ENCODE data around the gene FMN1. TPM values are rescaled to one million over a fixed set of nuclear protein-coding genes. Genes with fewer than 3 reads are reported as not detected.

Gene FMN1
- total RNA-seq, 1 experiment from 2014 or later: 4.5 TPM

DNA sequence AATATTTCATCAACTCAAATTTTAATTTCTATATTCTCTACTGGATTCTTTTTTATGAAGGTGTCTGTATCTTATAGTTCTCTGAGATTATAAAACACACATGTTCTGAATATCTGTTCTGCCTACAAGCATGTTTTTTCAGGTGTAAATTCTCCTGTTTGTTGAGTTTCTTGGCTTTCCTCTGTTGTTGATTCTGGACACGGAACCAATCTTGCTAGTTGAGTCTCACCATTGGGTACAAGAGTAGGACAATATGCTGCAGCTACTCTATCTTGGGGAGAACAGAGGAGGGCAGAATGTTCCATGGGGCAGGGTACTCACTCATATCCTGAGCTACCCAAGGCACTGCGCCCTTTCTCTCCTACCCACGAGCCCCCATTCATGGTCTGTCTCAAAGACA is 371.8 kb downstream of the FMN1 start (continued):
- TF ChIP-seq SMAD4 (CRISPR knock-in tag; IDR thresholded peaks at IDR 0.05) (no peak), ZNF121 (CRISPR knock-in tag; IDR thresholded peaks at IDR 0.05) (no peak), FOXP1 (CRISPR knock-in tag; IDR thresholded peaks at IDR 0.05; ENCODE audit: borderline replicate concordance) (no peak), RELA (CRISPR knock-in tag; IDR thresholded peaks at IDR 0.05; ENCODE audit: borderline replicate concordance) (no peak)

DNA sequence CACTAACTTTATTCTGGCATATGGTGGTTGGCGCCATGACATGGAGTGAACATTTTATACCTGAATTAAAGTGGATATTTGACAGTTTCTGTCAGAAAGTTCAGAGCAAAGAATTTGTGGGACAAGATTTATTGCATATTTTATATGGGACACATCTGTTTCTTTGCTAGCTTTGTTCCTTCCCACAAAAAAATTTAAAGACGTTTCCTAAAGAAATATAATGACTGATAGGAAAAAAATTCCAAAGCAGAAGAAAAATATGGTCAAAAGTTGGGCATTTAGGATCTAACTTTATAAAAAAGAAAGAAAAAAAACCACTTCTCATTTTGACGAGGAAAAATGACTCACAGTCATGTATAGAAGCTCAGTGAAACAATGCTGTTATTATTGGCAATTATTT is 375.1 kb downstream of the FMN1 start:
- POLR2A ChIA-PET: no interaction called here
- H3K27me3 Mint-ChIP-seq (ENCODE audit: low read depth): no peaks in the 10 kb centered on the region
- DNase-seq (ENCODE audit: low spot score): no peak
- CTCF ChIA-PET: interaction anchor here (0.7 to 1.2 kb wide), 4 partner anchors 10 to 174 kb away, joined by 3 to 5 read pairs (median 4); no protein-coding TSS in a partner anchor
- ATAC-seq: no peak
- no peaks in the 10 kb centered on the region for H3K36me3 Mint-ChIP-seq
- no peak overlapping the region for H3K4me3 Mint-ChIP-seq
- TF ChIP-seq, protein P1, sequence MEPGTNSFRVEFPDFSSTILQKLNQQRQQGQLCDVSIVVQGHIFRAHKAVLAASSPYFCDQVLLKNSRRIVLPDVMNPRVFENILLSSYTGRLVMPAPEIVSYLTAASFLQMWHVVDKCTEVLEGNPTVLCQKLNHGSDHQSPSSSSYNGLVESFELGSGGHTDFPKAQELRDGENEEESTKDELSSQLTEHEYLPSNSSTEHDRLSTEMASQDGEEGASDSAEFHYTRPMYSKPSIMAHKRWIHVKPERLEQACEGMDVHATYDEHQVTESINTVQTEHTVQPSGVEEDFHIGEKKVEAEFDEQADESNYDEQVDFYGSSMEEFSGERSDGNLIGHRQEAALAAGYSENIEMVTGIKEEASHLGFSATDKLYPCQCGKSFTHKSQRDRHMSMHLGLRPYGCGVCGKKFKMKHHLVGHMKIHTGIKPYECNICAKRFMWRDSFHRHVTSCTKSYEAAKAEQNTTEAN (CRISPR knock-in tag; IDR thresholded peaks at IDR 0.05): no peak
- no peak for TF ChIP-seq PRRX2 (CRISPR knock-in tag; IDR thresholded peaks at IDR 0.05)
- TF ChIP-seq ELF4 (CRISPR knock-in tag; IDR thresholded peaks at IDR 0.05; ENCODE audit: low read depth): no peak
- TF ChIP-seq JUN (CRISPR knock-in tag; IDR thresholded peaks at IDR 0.05): no peak
- no peak for TF ChIP-seq TP53 (CRISPR knock-in tag; IDR thresholded peaks at IDR 0.05)
- TF ChIP-seq, protein P2, sequence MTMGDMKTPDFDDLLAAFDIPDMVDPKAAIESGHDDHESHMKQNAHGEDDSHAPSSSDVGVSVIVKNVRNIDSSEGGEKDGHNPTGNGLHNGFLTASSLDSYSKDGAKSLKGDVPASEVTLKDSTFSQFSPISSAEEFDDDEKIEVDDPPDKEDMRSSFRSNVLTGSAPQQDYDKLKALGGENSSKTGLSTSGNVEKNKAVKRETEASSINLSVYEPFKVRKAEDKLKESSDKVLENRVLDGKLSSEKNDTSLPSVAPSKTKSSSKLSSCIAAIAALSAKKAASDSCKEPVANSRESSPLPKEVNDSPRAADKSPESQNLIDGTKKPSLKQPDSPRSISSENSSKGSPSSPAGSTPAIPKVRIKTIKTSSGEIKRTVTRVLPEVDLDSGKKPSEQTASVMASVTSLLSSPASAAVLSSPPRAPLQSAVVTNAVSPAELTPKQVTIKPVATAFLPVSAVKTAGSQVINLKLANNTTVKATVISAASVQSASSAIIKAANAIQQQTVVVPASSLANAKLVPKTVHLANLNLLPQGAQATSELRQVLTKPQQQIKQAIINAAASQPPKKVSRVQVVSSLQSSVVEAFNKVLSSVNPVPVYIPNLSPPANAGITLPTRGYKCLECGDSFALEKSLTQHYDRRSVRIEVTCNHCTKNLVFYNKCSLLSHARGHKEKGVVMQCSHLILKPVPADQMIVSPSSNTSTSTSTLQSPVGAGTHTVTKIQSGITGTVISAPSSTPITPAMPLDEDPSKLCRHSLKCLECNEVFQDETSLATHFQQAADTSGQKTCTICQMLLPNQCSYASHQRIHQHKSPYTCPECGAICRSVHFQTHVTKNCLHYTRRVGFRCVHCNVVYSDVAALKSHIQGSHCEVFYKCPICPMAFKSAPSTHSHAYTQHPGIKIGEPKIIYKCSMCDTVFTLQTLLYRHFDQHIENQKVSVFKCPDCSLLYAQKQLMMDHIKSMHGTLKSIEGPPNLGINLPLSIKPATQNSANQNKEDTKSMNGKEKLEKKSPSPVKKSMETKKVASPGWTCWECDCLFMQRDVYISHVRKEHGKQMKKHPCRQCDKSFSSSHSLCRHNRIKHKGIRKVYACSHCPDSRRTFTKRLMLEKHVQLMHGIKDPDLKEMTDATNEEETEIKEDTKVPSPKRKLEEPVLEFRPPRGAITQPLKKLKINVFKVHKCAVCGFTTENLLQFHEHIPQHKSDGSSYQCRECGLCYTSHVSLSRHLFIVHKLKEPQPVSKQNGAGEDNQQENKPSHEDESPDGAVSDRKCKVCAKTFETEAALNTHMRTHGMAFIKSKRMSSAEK (CRISPR knock-in tag; IDR thresholded peaks at IDR 0.05; ENCODE audit: borderline replicate concordance): no peak
- TF ChIP-seq ZNF232 (CRISPR knock-in tag; IDR thresholded peaks at IDR 0.05): no peak
- TF ChIP-seq CREB1 (CRISPR knock-in tag; IDR thresholded peaks at IDR 0.05): no peak
- TF ChIP-seq, protein P3, sequence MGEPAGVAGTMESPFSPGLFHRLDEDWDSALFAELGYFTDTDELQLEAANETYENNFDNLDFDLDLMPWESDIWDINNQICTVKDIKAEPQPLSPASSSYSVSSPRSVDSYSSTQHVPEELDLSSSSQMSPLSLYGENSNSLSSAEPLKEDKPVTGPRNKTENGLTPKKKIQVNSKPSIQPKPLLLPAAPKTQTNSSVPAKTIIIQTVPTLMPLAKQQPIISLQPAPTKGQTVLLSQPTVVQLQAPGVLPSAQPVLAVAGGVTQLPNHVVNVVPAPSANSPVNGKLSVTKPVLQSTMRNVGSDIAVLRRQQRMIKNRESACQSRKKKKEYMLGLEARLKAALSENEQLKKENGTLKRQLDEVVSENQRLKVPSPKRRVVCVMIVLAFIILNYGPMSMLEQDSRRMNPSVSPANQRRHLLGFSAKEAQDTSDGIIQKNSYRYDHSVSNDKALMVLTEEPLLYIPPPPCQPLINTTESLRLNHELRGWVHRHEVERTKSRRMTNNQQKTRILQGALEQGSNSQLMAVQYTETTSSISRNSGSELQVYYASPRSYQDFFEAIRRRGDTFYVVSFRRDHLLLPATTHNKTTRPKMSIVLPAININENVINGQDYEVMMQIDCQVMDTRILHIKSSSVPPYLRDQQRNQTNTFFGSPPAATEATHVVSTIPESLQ (CRISPR knock-in tag; IDR thresholded peaks at IDR 0.05): no peak
- TF ChIP-seq, protein P4, sequence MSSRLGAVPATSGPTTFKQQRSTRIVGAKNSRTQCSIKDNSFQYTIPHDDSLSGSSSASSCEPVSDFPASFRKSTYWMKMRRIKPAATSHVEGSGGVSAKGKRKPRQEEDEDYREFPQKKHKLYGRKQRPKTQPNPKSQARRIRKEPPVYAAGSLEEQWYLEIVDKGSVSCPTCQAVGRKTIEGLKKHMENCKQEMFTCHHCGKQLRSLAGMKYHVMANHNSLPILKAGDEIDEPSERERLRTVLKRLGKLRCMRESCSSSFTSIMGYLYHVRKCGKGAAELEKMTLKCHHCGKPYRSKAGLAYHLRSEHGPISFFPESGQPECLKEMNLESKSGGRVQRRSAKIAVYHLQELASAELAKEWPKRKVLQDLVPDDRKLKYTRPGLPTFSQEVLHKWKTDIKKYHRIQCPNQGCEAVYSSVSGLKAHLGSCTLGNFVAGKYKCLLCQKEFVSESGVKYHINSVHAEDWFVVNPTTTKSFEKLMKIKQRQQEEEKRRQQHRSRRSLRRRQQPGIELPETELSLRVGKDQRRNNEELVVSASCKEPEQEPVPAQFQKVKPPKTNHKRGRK (CRISPR knock-in tag; IDR thresholded peaks at IDR 0.05; ENCODE audit: borderline replicate concordance): no peak
- TF ChIP-seq ZNF416 (CRISPR knock-in tag; IDR thresholded peaks at IDR 0.05): no peak
- TF ChIP-seq, protein P5, sequence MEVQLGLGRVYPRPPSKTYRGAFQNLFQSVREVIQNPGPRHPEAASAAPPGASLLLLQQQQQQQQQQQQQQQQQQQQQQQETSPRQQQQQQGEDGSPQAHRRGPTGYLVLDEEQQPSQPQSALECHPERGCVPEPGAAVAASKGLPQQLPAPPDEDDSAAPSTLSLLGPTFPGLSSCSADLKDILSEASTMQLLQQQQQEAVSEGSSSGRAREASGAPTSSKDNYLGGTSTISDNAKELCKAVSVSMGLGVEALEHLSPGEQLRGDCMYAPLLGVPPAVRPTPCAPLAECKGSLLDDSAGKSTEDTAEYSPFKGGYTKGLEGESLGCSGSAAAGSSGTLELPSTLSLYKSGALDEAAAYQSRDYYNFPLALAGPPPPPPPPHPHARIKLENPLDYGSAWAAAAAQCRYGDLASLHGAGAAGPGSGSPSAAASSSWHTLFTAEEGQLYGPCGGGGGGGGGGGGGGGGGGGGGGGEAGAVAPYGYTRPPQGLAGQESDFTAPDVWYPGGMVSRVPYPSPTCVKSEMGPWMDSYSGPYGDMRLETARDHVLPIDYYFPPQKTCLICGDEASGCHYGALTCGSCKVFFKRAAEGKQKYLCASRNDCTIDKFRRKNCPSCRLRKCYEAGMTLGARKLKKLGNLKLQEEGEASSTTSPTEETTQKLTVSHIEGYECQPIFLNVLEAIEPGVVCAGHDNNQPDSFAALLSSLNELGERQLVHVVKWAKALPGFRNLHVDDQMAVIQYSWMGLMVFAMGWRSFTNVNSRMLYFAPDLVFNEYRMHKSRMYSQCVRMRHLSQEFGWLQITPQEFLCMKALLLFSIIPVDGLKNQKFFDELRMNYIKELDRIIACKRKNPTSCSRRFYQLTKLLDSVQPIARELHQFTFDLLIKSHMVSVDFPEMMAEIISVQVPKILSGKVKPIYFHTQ (CRISPR knock-in tag; IDR thresholded peaks at IDR 0.05): no peak
- TF ChIP-seq, protein P6, sequence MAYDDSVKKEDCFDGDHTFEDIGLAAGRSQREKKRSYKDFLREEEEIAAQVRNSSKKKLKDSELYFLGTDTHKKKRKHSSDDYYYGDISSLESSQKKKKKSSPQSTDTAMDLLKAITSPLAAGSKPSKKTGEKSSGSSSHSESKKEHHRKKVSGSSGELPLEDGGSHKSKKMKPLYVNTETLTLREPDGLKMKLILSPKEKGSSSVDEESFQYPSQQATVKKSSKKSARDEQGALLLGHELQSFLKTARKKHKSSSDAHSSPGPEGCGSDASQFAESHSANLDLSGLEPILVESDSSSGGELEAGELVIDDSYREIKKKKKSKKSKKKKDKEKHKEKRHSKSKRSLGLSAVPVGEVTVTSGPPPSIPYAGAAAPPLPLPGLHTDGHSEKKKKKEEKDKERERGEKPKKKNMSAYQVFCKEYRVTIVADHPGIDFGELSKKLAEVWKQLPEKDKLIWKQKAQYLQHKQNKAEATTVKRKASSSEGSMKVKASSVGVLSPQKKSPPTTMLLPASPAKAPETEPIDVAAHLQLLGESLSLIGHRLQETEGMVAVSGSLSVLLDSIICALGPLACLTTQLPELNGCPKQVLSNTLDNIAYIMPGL (CRISPR knock-in tag; IDR thresholded peaks at IDR 0.05): no peak
- TF ChIP-seq, protein P7, sequence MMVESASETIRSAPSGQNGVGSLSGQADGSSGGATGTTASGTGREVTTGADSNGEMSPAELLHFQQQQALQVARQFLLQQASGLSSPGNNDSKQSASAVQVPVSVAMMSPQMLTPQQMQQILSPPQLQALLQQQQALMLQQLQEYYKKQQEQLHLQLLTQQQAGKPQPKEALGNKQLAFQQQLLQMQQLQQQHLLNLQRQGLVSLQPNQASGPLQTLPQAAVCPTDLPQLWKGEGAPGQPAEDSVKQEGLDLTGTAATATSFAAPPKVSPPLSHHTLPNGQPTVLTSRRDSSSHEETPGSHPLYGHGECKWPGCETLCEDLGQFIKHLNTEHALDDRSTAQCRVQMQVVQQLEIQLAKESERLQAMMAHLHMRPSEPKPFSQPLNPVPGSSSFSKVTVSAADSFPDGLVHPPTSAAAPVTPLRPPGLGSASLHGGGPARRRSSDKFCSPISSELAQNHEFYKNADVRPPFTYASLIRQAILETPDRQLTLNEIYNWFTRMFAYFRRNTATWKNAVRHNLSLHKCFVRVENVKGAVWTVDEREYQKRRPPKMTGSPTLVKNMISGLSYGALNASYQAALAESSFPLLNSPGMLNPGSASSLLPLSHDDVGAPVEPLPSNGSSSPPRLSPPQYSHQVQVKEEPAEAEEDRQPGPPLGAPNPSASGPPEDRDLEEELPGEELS (CRISPR knock-in tag; IDR thresholded peaks at IDR 0.05): no peak
- TF ChIP-seq GTF2I (CRISPR knock-in tag; conservative IDR thresholded peaks at IDR 0.05): no peak
- TF ChIP-seq HMGA2 (CRISPR knock-in tag; IDR thresholded peaks at IDR 0.05): no peak
- H3K4me1 Mint-ChIP-seq: no peaks in the 10 kb centered on the region
- H3K9me3 Mint-ChIP-seq: peaks cover 4% of the 10 kb centered on the region; the same call in 1 of the 2 replicates
- no peak overlapping the region for H3K27ac Mint-ChIP-seq
